HepG2 (cell line): ENCODE data around the gene ABHD13. TPM values are rescaled to one million over a fixed set of nuclear protein-coding genes. Genes with fewer than 3 reads are reported as not detected.

ENCODE experiments used
- ADNP ChIP-seq: sonication (generic); formaldehyde crosslinking; IDR thresholded peaks from 2 replicates; pipeline ENCODE4 v1.4.0; 2020; ENCODE audit warnings: missing genetic modification reagents
- ARID2 ChIP-seq: sonication (generic); formaldehyde crosslinking; IDR thresholded peaks from 2 replicates; pipeline ENCODE4 v1.8.1; 2022; ENCODE audit warnings: mild to moderate bottlenecking, missing genetic modification reagents, borderline replicate concordance
- ATF7-NPFF ChIP-seq: sonication (generic); formaldehyde crosslinking; IDR thresholded peaks from 2 replicates; pipeline ENCODE4 v1.8.1; 2023; ENCODE audit warnings: mild to moderate bottlenecking, low read depth, missing genetic modification reagents, moderate library complexity
- ATRX ChIP-seq: sonication (generic); formaldehyde crosslinking; IDR thresholded peaks from 2 replicates; pipeline ENCODE4 v1.4.0; 2020; ENCODE audit warnings: missing genetic modification reagents, borderline replicate concordance
- CREBL2 ChIP-seq: sonication (generic); formaldehyde crosslinking; IDR thresholded peaks from 2 replicates; pipeline ENCODE4 v1.8.1; 2023; ENCODE audit warnings: missing genetic modification reagents, mild to moderate bottlenecking, borderline replicate concordance
- DMAP1 ChIP-seq: IDR thresholded peaks from 2 replicates; pipeline ENCODE4 v1.6.1; 2016
- EED ChIP-seq: sonication (generic); formaldehyde crosslinking; IDR thresholded peaks from 2 replicates; pipeline ENCODE4 v1.5.0; 2020; ENCODE audit warnings: mild to moderate bottlenecking, missing genetic modification reagents
- FOXM1 ChIP-seq: sonication (generic); formaldehyde crosslinking; IDR thresholded peaks from 2 replicates; pipeline ENCODE4 v1.5.0; 2020; ENCODE audit warnings: missing genetic modification reagents
- HINFP ChIP-seq: sonication (generic); formaldehyde crosslinking; IDR thresholded peaks from 2 replicates; pipeline ENCODE4 v1.4.0; 2020; ENCODE audit warnings: low read depth, mild to moderate bottlenecking, missing genetic modification reagents
- HMGXB4 ChIP-seq, 2 experiments: sonication (generic) in 1 of 2; formaldehyde crosslinking in 1 of 2; IDR thresholded peaks; 2 replicates each; pipeline versions ENCODE4 v1.4.0 to v1.6.1; 2018 to 2020; ENCODE audit warnings: missing genetic modification reagents in 2 of 2, borderline replicate concordance in 1 of 2, low read depth in 1 of 2, mild to moderate bottlenecking in 1 of 2, missing biosample characterization in 1 of 2
- JUN ChIP-seq: sonication (generic); formaldehyde crosslinking; IDR thresholded peaks from 2 replicates; pipeline ENCODE4 v1.4.0; 2020; ENCODE audit warnings: mild to moderate bottlenecking, missing genetic modification reagents
- JUNB ChIP-seq: sonication (generic); formaldehyde crosslinking; IDR thresholded peaks from 2 replicates; pipeline ENCODE4 v1.8.0; 2022; ENCODE audit warnings: missing genetic modification reagents, mild to moderate bottlenecking, borderline replicate concordance
- KDM5B ChIP-seq: sonication (generic); formaldehyde crosslinking; IDR thresholded peaks from 2 replicates; pipeline ENCODE4 v1.4.0; 2020; ENCODE audit warnings: missing genetic modification reagents, mild to moderate bottlenecking, borderline replicate concordance
- LCORL ChIP-seq, 2 experiments: fragments of 450-650 bp in 1 of 2; sonication (generic) in 1 of 2; formaldehyde crosslinking in 1 of 2; IDR thresholded peaks; 2 replicates each; pipeline versions ENCODE4 v1.5.0 to v1.6.1; 2017 to 2020; ENCODE audit warnings: antibody characterized with exemption in 1 of 2, missing genetic modification reagents in 1 of 2
- MED13 ChIP-seq: sonication (generic); formaldehyde crosslinking; IDR thresholded peaks from 2 replicates; pipeline ENCODE4 v1.5.0; 2020; ENCODE audit warnings: missing genetic modification reagents
- PPARG ChIP-seq: conservative IDR thresholded peaks from 2 replicates; pipeline ENCODE4 v1.6.1; 2016; ENCODE audit warnings: missing biosample characterization, missing genetic modification reagents
- RFX5 ChIP-seq: IDR thresholded peaks from 2 replicates; pipeline ENCODE4 v1.6.1; 2011; ENCODE audit warnings: low read depth, low read length, improper control_type of control experiment
- SATB2 ChIP-seq: sonication (generic); formaldehyde crosslinking; IDR thresholded peaks from 2 replicates; pipeline ENCODE4 v1.5.0; 2020; ENCODE audit warnings: missing genetic modification reagents
- SMC3 ChIP-seq: IDR thresholded peaks from 2 replicates; pipeline ENCODE4 v1.6.1; 2011; ENCODE audit warnings: low read length, improper control_type of control experiment
- SRSF1 ChIP-seq: fragments of 200-400 bp; formaldehyde crosslinking; optimal IDR thresholded peaks from 2 replicates; pipeline ENCODE3; 2017; ENCODE audit warnings: mild to moderate bottlenecking, low read depth, low read length, moderate library complexity
- TEAD3 ChIP-seq: optimal IDR thresholded peaks from 2 replicates; pipeline ENCODE3; 2016; ENCODE audit warnings: borderline replicate concordance
- ZNF124 ChIP-seq: sonication (generic); formaldehyde crosslinking; IDR thresholded peaks from 2 replicates; pipeline ENCODE4 v1.4.0; 2020; ENCODE audit warnings: missing genetic modification reagents
- ZNF543 ChIP-seq: sonication (generic); formaldehyde crosslinking; IDR thresholded peaks from 2 replicates; pipeline ENCODE4 v1.4.0; 2020; ENCODE audit warnings: mild to moderate bottlenecking, missing genetic modification reagents
- ZNF557 ChIP-seq: sonication (generic); formaldehyde crosslinking; IDR thresholded peaks from 2 replicates; pipeline ENCODE4 v1.4.0; 2020; ENCODE audit warnings: missing genetic modification reagents
- ZNF563 ChIP-seq: sonication (generic); formaldehyde crosslinking; IDR thresholded peaks from 2 replicates; pipeline ENCODE4 v1.8.0; 2022; ENCODE audit warnings: mild to moderate bottlenecking, moderate library complexity, missing genetic modification reagents
- ZNF605 ChIP-seq: sonication (generic); formaldehyde crosslinking; IDR thresholded peaks from 2 replicates; pipeline ENCODE4 v1.8.0; 2022; ENCODE audit warnings: mild to moderate bottlenecking, missing genetic modification reagents
- ZNF75D ChIP-seq: sonication (generic); formaldehyde crosslinking; IDR thresholded peaks from 2 replicates; pipeline ENCODE4 v1.8.1; 2023; ENCODE audit warnings: missing genetic modification reagents, mild to moderate bottlenecking, borderline replicate concordance
- polyA plus RNA-seq, 8 experiments: library from polyadenylated mRNA; depleted of rRNA in 3 of 8; stranded (reverse) in 7 of 8; unstranded in 1 of 8; fragments of >200 nt; fragmentation: Illumina TruSeq in 4 of 8; extraction: Trizol in 4 of 8; gene quantifications; 2 replicates each; pipeline versions ENCODE4 v1.2.1 to v1.2.3, GENCODE V29; 2011 to 2016; ENCODE audit warnings: low read depth in 4 of 8, missing spikeins in 1 of 8, mixed read lengths in 1 of 8; ENCODE audit not compliant: insufficient read depth in 1 of 8
- total RNA-seq, 5 experiments: library from RNA; depleted of rRNA; stranded (reverse); fragments of >200 nt; fragmentation: Illumina TruSeq; extraction: Trizol; gene quantifications; 2 replicates each; pipeline ENCODE4 v1.2.3, GENCODE V29; 2016; ENCODE audit warnings: low read depth in 1 of 5

ABHD13 gene
- total and polyA plus RNA-seq, 2 of the 13 experiments (the other 11 are each of a cell fraction or from before 2014, with no cell fraction given) = 4.3 to 6.2 TPM

- TF ChIP-seq ZNF543 (CRISPR knock-in tag) (0 out of 2 replicates have a peak, but pooled peaks have one; percentile 77), ADNP (CRISPR knock-in tag) (no peak), ARID2 (CRISPR knock-in tag) (0 out of 2 replicates have a peak, but pooled peaks have one; percentile 43), ZNF75D (CRISPR knock-in tag) (no peak), CREBL2 (CRISPR knock-in tag) (no peak; the same call in 1 of the 2 replicates), JUN (CRISPR knock-in tag) (no peak), ZNF605 (peak; percentile 54; the same call in 1 of the 2 replicates), HMGXB4 (CRISPR knock-in tag; IDR thresholded peaks at IDR 0.05; ENCODE audit: borderline replicate concordance in 1 of 2, low read depth in 1 of 2) (peak; percentile 75 to 90), SMC3 (no peak), FOXM1 (CRISPR knock-in tag) (no peak), JUNB (CRISPR knock-in tag) (no peak), ATF7-NPFF (peak; percentile 35; the same call in 1 of the 2 replicates), PPARG (CRISPR knock-in tag) (no peak; the same call in 1 of the 2 replicates), SATB2 (CRISPR knock-in tag) (no peak), SRSF1 (no peak), HINFP (peak; percentile 73; the same call in 1 of the 2 replicates), LCORL (IDR thresholded peaks at IDR 0.05) (no peak; the same call in 1 of the 2 replicates), LCORL (CRISPR knock-in tag; IDR thresholded peaks at IDR 0.05) (no peak), ZNF557 (no peak), ATRX (no peak), TEAD3 (CRISPR knock-in tag) (no peak), ZNF124 (CRISPR knock-in tag) (peak; percentile 81; the same call in 1 of the 2 replicates), EED (no peak), MED13 (CRISPR knock-in tag) (peak; percentile 45; the same call in 1 of the 2 replicates), DMAP1 (CRISPR knock-in tag) (peak; percentile 87), ZNF563 (CRISPR knock-in tag) (0 out of 2 replicates have a peak, but pooled peaks have one; percentile 50), KDM5B (CRISPR knock-in tag) (peak; percentile 68; the same call in 1 of the 2 replicates), RFX5 (no peak; the same call in 1 of the 2 replicates)
These were observed at the start of gene ABHD13 (continued) for GRCh38 chr13:108218044-108218974.
